SK-N-SH treated with all-trans-retinoic acid at 6 μM for 48 hours (cell line): ENCODE results near the gene SNX10.

ENCODE experiments used
- ATAC-seq: fragments of 200-7000 bp; cut with Tn5 transposase; 3 replicates; pipeline ENCODE4 v1.9.1; 2020; ENCODE audit warnings: mild to moderate bottlenecking, moderate library complexity
- ARNTL ChIP-seq: fragments of 450-650 bp; formaldehyde crosslinking; IDR thresholded peaks from 2 replicates; pipeline ENCODE4 v1.5.0; 2020; ENCODE audit warnings: low read depth, mild to moderate bottlenecking, moderate library complexity, borderline replicate concordance
- BACH2 ChIP-seq: fragments of 250-450 bp; sonication (Bioruptor Pico); IDR thresholded peaks from 2 replicates; pipeline ENCODE4 v1.9.0; 2021; ENCODE audit warnings: mild to moderate bottlenecking, borderline replicate concordance
- CSDC2 ChIP-seq: fragments of 250-450 bp; sonication (Bioruptor Pico); IDR thresholded peaks from 2 replicates; pipeline ENCODE4 v1.5.0; 2020; ENCODE audit warnings: mild to moderate bottlenecking, moderate library complexity
- CSRNP3 ChIP-seq: fragments of 250-450 bp; sonication (Bioruptor Pico); IDR thresholded peaks from 2 replicates; pipeline ENCODE4 v1.5.1; 2021; ENCODE audit warnings: mild to moderate bottlenecking, moderate library complexity
- ESRRG ChIP-seq: fragments of 250-450 bp; sonication (Bioruptor Pico); IDR thresholded peaks from 2 replicates; pipeline ENCODE4 v1.6.1; 2021; ENCODE audit warnings: mild to moderate bottlenecking
- GLIS3 ChIP-seq: fragments of 250-450 bp; sonication (Bioruptor Pico); IDR thresholded peaks from 2 replicates; pipeline ENCODE4 v1.5.0; 2020; ENCODE audit warnings: mild to moderate bottlenecking, moderate library complexity
- ISL1 ChIP-seq: fragments of 250-450 bp; sonication (Bioruptor Pico); IDR thresholded peaks from 2 replicates; pipeline ENCODE4 v2.1.2; 2022; ENCODE audit warnings: mild to moderate bottlenecking, moderate library complexity
- OSR1 ChIP-seq: fragments of 250-450 bp; sonication (Bioruptor Pico); IDR thresholded peaks from 2 replicates; pipeline ENCODE4 v1.8.0; 2022; ENCODE audit warnings: moderate library complexity, mild to moderate bottlenecking, inconsistent platforms
- PATZ1 ChIP-seq: fragments of 250-450 bp; sonication (Bioruptor Pico); IDR thresholded peaks from 2 replicates; pipeline ENCODE4 v1.8.0; 2020; ENCODE audit warnings: mild to moderate bottlenecking, moderate library complexity, borderline replicate concordance
- PPARA ChIP-seq: fragments of 250-450 bp; sonication (Bioruptor Pico); IDR thresholded peaks from 2 replicates; pipeline ENCODE4 v1.5.0; 2020; ENCODE audit warnings: mild to moderate bottlenecking, borderline replicate concordance
- RARB ChIP-seq: fragments of 250-450 bp; sonication (Bioruptor Pico); IDR thresholded peaks from 2 replicates; pipeline ENCODE4 v1.8.0; 2021; ENCODE audit warnings: mild to moderate bottlenecking, moderate library complexity
- SNAI2 ChIP-seq: fragments of 250-450 bp; sonication (Bioruptor Pico); IDR thresholded peaks from 2 replicates; pipeline ENCODE4 v1.5.0; 2020; ENCODE audit warnings: mild to moderate bottlenecking, moderate library complexity
- TCF4 ChIP-seq: fragments of 250-450 bp; sonication (Bioruptor Pico); IDR thresholded peaks from 2 replicates; pipeline ENCODE4 v1.8.0; 2021; ENCODE audit warnings: mild to moderate bottlenecking, moderate library complexity, borderline replicate concordance
- TOX ChIP-seq: fragments of 250-450 bp; sonication (Bioruptor Pico); IDR thresholded peaks from 2 replicates; pipeline ENCODE4 v1.8.0; 2021; ENCODE audit warnings: mild to moderate bottlenecking, moderate library complexity, borderline replicate concordance
- TSHZ2 ChIP-seq: fragments of 250-450 bp; sonication (Bioruptor Pico); IDR thresholded peaks from 2 replicates; pipeline ENCODE4 v1.5.0; 2020; ENCODE audit warnings: mild to moderate bottlenecking, moderate library complexity
- ZC3H10 ChIP-seq: fragments of 250-450 bp; sonication (Bioruptor Pico); IDR thresholded peaks from 2 replicates; pipeline ENCODE4 v1.5.1; 2021; ENCODE audit warnings: mild to moderate bottlenecking, moderate library complexity
- ZFP3 ChIP-seq: fragments of 250-450 bp; sonication (Bioruptor Pico); IDR thresholded peaks from 2 replicates; pipeline ENCODE4 v1.5.0; 2020; ENCODE audit warnings: mild to moderate bottlenecking, moderate library complexity
- ZFP30 ChIP-seq: fragments of 450-650 bp; formaldehyde crosslinking; IDR thresholded peaks from 2 replicates; pipeline ENCODE4 v1.5.0; 2022; ENCODE audit warnings: mild to moderate bottlenecking, moderate library complexity
- ZNF565 ChIP-seq: fragments of 450-650 bp; formaldehyde crosslinking; conservative IDR thresholded peaks from 2 replicates; pipeline ENCODE4 v1.5.0; 2020; ENCODE audit warnings: low read depth, mild to moderate bottlenecking, moderate library complexity
- ZNF8 ChIP-seq: fragments of 450-650 bp; formaldehyde crosslinking; IDR thresholded peaks from 2 replicates; pipeline ENCODE4 v1.5.0; 2020; ENCODE audit warnings: mild to moderate bottlenecking, moderate library complexity

The SNX10 gene

GRCh38 chr7:26311798-26312197 lies 20.1 kb downstream of the SNX10 start:
- no peak for TF ChIP-seq BACH2
- no peak for TF ChIP-seq ISL1
- no peak for TF ChIP-seq SNAI2 (CRISPR knock-in tag)
- no peak for TF ChIP-seq TSHZ2 (CRISPR knock-in tag)
- no peak for TF ChIP-seq ZFP3
- ATAC-seq: no peak

DNA sequence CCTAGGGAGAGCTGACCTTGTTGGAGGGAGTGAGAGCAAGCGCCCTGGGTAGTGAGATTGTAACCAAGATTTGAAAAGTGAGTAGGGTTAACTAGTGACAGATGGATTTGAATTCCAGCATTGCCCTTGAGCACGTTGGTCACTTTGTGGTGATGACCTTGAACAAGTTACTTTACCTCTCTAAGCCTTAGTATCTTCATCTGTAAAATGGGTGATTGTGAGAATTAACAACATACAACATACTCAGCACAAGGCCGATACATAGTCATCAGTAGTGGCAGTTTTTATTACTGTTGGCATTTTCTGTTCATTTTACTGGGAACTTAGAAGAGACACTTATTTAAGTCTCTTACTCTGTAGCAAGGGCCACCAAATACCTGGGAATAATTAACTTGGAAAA lies 25.5 kb downstream of the SNX10 start:
- TF ChIP-seq ZFP3 (no peak), RARB (no peak)
- no peak for ATAC-seq

DNA sequence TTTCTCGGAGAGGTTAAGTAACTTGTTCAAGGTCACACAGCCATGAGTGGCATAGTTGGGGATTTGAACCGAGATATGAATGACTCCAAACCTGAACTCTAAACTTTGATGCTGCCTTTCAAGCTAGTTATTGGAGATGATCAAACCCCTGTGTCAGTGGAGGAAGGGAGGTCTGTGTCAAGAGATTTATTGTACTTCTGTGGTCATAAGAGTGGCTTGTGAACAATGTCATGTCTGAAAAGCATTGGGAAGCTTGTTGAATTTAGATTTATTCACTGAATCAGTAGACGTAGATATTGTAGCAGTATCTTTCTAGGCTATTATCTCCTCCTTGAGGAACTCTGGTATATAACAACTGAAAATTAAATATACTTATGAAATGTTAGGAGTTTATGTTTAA lies 27.3 kb downstream of the SNX10 start:
- TF ChIP-seq SNAI2 (CRISPR knock-in tag) (no peak), ISL1 (no peak)
- ATAC-seq: no peak

DNA sequence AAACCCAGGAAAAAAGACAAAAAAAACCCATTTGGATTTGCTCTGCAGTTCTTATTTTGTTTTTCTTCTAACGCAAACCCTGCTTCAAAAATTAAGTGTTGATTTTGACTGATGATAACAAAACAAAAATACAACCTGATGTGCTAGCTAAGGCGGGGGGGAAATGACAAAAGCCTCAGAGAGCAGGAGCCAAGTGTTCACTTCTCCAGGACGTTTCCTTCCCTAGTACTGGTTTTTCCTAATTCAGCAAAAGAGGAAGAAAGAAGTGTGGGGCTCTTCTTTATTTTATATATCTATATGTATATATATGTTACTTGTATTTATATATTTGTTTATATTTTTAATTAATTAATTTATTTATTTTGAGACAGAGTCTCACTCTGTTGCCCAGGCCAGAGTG lies 28.0 kb downstream of the SNX10 start:
- TF ChIP-seq ISL1: no peak
- TF ChIP-seq CSDC2: no peak
- TF ChIP-seq ZNF8 (CRISPR knock-in tag): no peak
- no peak for TF ChIP-seq TOX
- TF ChIP-seq SNAI2 (CRISPR knock-in tag): no peak
- TF ChIP-seq ARNTL (CRISPR knock-in tag): no peak
- TF ChIP-seq OSR1 (CRISPR knock-in tag): no peak
- TF ChIP-seq ZNF565 (CRISPR knock-in tag): no peak
- TF ChIP-seq TSHZ2 (CRISPR knock-in tag): no peak
- no peak for TF ChIP-seq TCF4 (CRISPR knock-in tag)
- no peak for TF ChIP-seq BACH2
- TF ChIP-seq ZFP3: no peak
- TF ChIP-seq PPARA (CRISPR knock-in tag): no peak
- no peak for TF ChIP-seq ZFP30

DNA sequence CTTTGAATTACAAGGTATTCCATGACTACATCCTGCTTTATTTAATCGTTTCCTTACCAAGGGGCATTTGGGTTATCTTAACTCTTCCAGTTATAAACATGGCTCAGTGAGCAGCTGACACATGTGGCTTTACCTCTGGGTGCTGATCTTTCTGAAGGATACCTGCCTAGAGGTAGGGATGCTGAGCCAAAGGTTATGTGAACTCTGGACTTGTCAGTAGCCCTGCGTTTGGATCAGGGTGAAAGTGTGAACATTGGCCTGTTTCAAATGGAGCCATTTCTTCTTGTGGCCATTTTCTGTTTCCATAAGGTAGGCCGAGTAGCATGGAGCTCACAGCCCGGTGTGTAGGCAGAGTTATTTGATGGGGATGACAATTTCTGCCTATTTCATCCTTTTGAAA lies 29.2 kb downstream of the SNX10 start:
- no peak for ATAC-seq
- TF ChIP-seq ESRRG: no peak
- TF ChIP-seq, all 23 proteins: peak for 0

More for the DNA sequence above, 28.0 kb downstream of the SNX10 start:
- ATAC-seq: no peak

- no peak for TF ChIP-seq RARB
- TF ChIP-seq GLIS3: no peak
- no peak for TF ChIP-seq TOX
- TF ChIP-seq PATZ1: no peak
- TF ChIP-seq ISL1: no peak
- TF ChIP-seq ZC3H10 (CRISPR knock-in tag): no peak
- no peak for TF ChIP-seq CSRNP3 (CRISPR knock-in tag)
- no peak for TF ChIP-seq ZNF565 (CRISPR knock-in tag)
- no peak for TF ChIP-seq PPARA (CRISPR knock-in tag)
- no peak for TF ChIP-seq ARNTL (CRISPR knock-in tag)
- TF ChIP-seq BACH2: no peak
- TF ChIP-seq ZFP3: no peak
- ATAC-seq: no peak
Measured at GRCh38 chr7:26321435-26321834, 29.8 kb downstream of the SNX10 start.
